Neuronal stem cell (in vitro differentiated cells): ENCODE measurements around the gene UBN1.

Experiments
- DNase-seq: peaks from one replicate; pipeline ENCODE4 v3.0.0-alpha.2; 2013; ENCODE audit warnings: low spot score
- H2AFZ ChIP-seq: one replicate; pipeline ENCODE4 v1.6.1; 2013; ENCODE audit warnings: mild to moderate bottlenecking, low read length, inconsistent platforms
- H2AK5ac ChIP-seq: 2 replicates; pipeline ENCODE4 v1.6.1; 2013; ENCODE audit warnings: low read depth, mild to moderate bottlenecking, inconsistent platforms, low read length, moderate library complexity, mixed read lengths
- H2BK120ac ChIP-seq: 2 replicates; pipeline ENCODE4 v1.6.1; 2013; ENCODE audit warnings: low read depth, mild to moderate bottlenecking, inconsistent platforms, low read length, moderate library complexity, mixed read lengths
- H2BK12ac ChIP-seq: one replicate; pipeline ENCODE4 v1.6.1; 2013; ENCODE audit warnings: low read length, inconsistent platforms
- H2BK15ac ChIP-seq: 2 replicates; pipeline ENCODE4 v1.6.1; 2013; ENCODE audit warnings: mild to moderate bottlenecking, low read length, inconsistent platforms, mixed read lengths
- H2BK5ac ChIP-seq: one replicate; pipeline ENCODE4 v1.6.1; 2013; ENCODE audit warnings: inconsistent platforms, mild to moderate bottlenecking, low read length, moderate library complexity
- H3K14ac ChIP-seq: one replicate; pipeline ENCODE4 v1.6.1; 2013; ENCODE audit warnings: low read length, inconsistent platforms
- H3K18ac ChIP-seq: 2 replicates; pipeline ENCODE4 v1.6.1; 2013; ENCODE audit warnings: low read length, inconsistent platforms
- H3K23ac ChIP-seq: 2 replicates; pipeline ENCODE4 v1.6.1; 2013; ENCODE audit warnings: low read depth, mild to moderate bottlenecking, mixed read lengths, low read length, inconsistent platforms; ENCODE audit not compliant: poor library complexity
- H3K27ac ChIP-seq: replicated peaks from 3 replicates; pipeline ENCODE4 v1.5.1; 2013; ENCODE audit warnings: low read length, inconsistent platforms
- H3K27me3 ChIP-seq, 3 experiments: 2 replicates each; pipeline ENCODE4 v1.6.1; 2013; ENCODE audit warnings: low read length in 3 of 3, mild to moderate bottlenecking in 2 of 3, inconsistent platforms in 1 of 3, low read depth in 1 of 3, mixed read lengths in 1 of 3, moderate library complexity in 1 of 3; ENCODE audit not compliant: control insufficient read depth in 3 of 3, insufficient read depth in 3 of 3
- H3K36me3 ChIP-seq, 2 donors: replicated peaks in 1 of 2; 2 replicates each; pipeline ENCODE4 v1.6.1; 2013; ENCODE audit warnings: low read length in 2 of 2; ENCODE audit not compliant: control insufficient read depth in 2 of 2, insufficient read depth in 2 of 2
- H3K4ac ChIP-seq: 2 replicates; pipeline ENCODE4 v1.6.1; 2013; ENCODE audit warnings: inconsistent platforms, mild to moderate bottlenecking, low read length, moderate library complexity
- H3K4me1 ChIP-seq, 2 donors: 1 replicate in 1 of 2; 2 replicates in 1 of 2; pipeline ENCODE4 v1.6.1; 2013; ENCODE audit warnings: low read length in 2 of 2, low read depth in 1 of 2; ENCODE audit not compliant: control insufficient read depth in 2 of 2, insufficient read depth in 1 of 2
- H3K4me2 ChIP-seq: one replicate; pipeline ENCODE4 v1.6.1; 2013; ENCODE audit warnings: mild to moderate bottlenecking, low read length, inconsistent platforms; ENCODE audit not compliant: insufficient read depth, poor library complexity, severe bottlenecking
- H3K4me3 ChIP-seq, 2 donors: 2 replicates each; pipeline ENCODE4 v1.5.1; 2013; ENCODE audit warnings: low read length in 2 of 2, mild to moderate bottlenecking in 2 of 2, inconsistent platforms in 1 of 2, moderate library complexity in 1 of 2
- H3K79me1 ChIP-seq: one replicate; pipeline ENCODE4 v1.6.1; 2013; ENCODE audit warnings: low read depth, mild to moderate bottlenecking, inconsistent platforms, low read length, moderate library complexity
- H3K9ac ChIP-seq: one replicate; pipeline ENCODE4 v1.6.1; 2013; ENCODE audit warnings: mild to moderate bottlenecking, low read depth, low read length, inconsistent platforms; ENCODE audit not compliant: poor library complexity
- H3K9me3 ChIP-seq, 2 donors: replicated peaks in 1 of 2; 2 replicates each; pipeline versions ENCODE3 to v1.6.1; 2013; ENCODE audit warnings: low read length in 2 of 2, mild to moderate bottlenecking in 2 of 2, inconsistent platforms in 1 of 2, low read depth in 1 of 2, mixed read lengths in 1 of 2, moderate library complexity in 1 of 2; ENCODE audit not compliant: control insufficient read depth in 2 of 2, insufficient read depth in 1 of 2
- H4K8ac ChIP-seq: one replicate; pipeline ENCODE4 v1.6.1; 2013; ENCODE audit warnings: low read depth, mild to moderate bottlenecking, inconsistent platforms, low read length, moderate library complexity
- H4K91ac ChIP-seq: one replicate; pipeline ENCODE4 v1.6.1; 2013; ENCODE audit warnings: low read length, low read depth, mild to moderate bottlenecking, inconsistent platforms; ENCODE audit not compliant: poor library complexity
- WGBS, 2 donors: extraction: QIAGEN DNeasy Blood & Tissue Kit; methylation state at CpG; one replicate each; pipeline ENCODE4 v1.1.7; 2013; ENCODE audit warnings: missing lambda C conversion rate in 2 of 2, mixed read lengths in 1 of 2; ENCODE audit not compliant: insufficient read length in 2 of 2, insufficient replicate concordance in 1 of 2; ENCODE audit errors: extremely low coverage in 2 of 2; 5-methylcytosine and 5-hydroxymethylcytosine counted together

The UBN1 gene

DNA sequence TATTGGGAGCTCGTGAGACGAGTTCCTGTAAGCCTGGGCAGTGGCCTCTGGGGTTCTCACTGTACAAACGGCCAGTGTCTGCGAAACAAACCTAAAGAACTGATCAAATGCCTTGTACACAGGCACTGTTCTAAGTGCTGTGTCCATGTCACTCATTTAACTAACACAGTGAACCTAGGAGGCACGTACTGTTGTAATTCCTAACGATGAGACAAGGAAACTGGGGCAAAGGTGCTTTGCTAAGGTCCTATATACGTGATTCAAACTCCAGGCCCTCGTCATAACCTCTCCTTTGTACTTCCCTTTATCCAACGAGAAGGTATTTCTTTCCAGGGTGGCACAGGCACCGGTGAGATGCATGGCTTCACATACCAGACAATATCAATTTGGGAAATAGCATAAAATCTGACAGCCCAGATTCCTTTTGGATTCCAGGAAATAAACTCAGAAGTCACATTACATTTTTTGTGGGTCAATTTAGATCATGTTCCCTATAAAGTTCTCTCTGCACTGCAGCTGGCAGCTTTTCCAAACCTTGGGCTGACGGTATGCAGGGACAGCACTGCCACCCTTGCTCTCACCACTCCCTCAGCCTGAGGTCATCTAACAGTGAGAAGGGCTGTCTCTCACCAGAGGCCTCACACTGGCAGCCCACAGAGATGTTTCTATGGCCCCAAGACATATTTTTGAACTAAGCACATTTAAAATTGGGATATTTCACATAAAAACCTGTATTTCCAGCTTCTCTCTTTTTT lies 18.5 kb upstream of the UBN1 start:
- Histone ChIP-seq H3K23ac (no peak overlapping the region), H2AFZ (no peak overlapping the region), H2BK120ac (no peak overlapping the region), H3K9ac (no peak overlapping the region), H3K27me3 (no peaks in the 10 kb centered on the region), H3K14ac (no peak overlapping the region), H2BK12ac (no peak overlapping the region), H3K4me1 (no peaks in the 10 kb centered on the region), H2BK15ac (no peak overlapping the region), H3K18ac (no peak overlapping the region), H3K4me2 (no peak overlapping the region), H3K4me3 (no peak overlapping the region), H2BK5ac (no peak overlapping the region), H3K36me3 (peaks cover 58 to 94% of the 10 kb centered on the region in 2 donors), H3K4ac (no peak overlapping the region), H3K9me3 (peaks cover 0 to 1% of the 10 kb centered on the region in 2 donors), H3K27ac (no peak overlapping the region), H4K91ac (no peak overlapping the region), H4K8ac (no peak overlapping the region), H3K79me1 (no peaks in the 10 kb centered on the region), H2AK5ac (no peak overlapping the region)
- DNase-seq: no peak
- no CpG with 5 or more reads among the region's 11 CpGs for WGBS, 2 donors

DNA sequence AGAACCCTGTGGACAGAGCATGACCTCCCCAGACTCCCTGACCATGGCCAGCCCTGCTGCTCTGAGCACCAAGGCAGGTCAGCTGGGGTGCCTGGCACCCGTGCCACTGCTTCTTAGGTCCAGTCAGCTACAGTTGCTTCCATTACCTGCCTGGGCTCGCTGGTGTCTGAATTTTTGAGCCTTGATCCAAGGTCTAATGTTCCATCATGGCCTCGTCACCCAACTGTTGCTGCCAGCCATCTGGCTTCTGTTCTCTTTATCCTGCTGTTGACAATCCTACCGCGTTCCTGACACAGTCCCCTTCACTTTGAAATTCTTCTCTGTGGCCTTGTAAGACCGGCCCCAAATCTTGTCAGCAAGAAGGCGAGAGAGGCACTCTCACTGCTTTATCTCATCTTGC lies 16.9 kb upstream of the UBN1 start:
- Histone ChIP-seq H3K36me3 (peaks cover 51 to 93% of the 10 kb centered on the region in 2 donors), H2BK5ac (no peak overlapping the region), H3K4me1 (no peaks in the 10 kb centered on the region), H2BK15ac (no peak overlapping the region), H3K23ac (no peak overlapping the region), H2BK120ac (no peak overlapping the region), H3K18ac (no peak overlapping the region), H3K9me3 (peaks cover 0 to 1% of the 10 kb centered on the region in 2 donors), H3K27ac (no peak overlapping the region), H3K4ac (no peak overlapping the region), H3K14ac (no peak overlapping the region), H3K4me2 (no peak overlapping the region), H3K79me1 (peaks cover 3% of the 10 kb centered on the region), H3K9ac (no peak overlapping the region), H3K27me3 (no peaks in the 10 kb centered on the region), H2AFZ (no peak overlapping the region), H3K4me3 (no peak overlapping the region), H4K8ac (no peak overlapping the region), H4K91ac (no peak overlapping the region), H2AK5ac (no peak overlapping the region), H2BK12ac (no peak overlapping the region)
- no CpG with 5 or more reads among the region's 7 CpGs for WGBS, 2 donors
- no peak for DNase-seq

DNA sequence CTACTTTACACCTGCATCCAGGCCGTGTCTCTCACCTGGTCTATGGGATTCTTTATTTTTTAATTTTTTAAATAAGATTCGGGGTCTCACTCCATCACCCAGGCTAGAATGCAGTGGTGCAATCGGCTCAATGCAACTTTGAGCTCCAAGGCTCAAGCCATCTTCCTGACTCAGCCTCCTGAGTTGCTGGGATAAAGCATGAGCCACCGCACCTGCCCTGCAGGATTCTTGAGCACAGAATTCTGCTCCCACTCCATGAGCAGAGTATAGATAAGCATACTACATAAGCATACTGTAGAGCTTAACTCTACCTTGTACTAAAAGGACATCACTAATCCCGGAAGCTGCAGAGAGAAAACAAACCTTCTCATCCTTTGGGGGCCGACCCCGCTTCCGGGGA lies 15.7 kb upstream of the UBN1 start:
- Histone ChIP-seq H3K27ac (no peak overlapping the region), H2BK5ac (no peak overlapping the region), H3K4me3 (no peak overlapping the region), H4K91ac (no peak overlapping the region), H2AFZ (no peak overlapping the region), H3K36me3 (peaks cover 51 to 94% of the 10 kb centered on the region in 2 donors), H2BK12ac (no peak overlapping the region), H2AK5ac (no peak overlapping the region), H3K4ac (no peak overlapping the region), H3K4me1 (no peaks in the 10 kb centered on the region), H2BK120ac (no peak overlapping the region), H3K79me1 (peaks cover 3% of the 10 kb centered on the region), H4K8ac (no peak overlapping the region), H3K27me3 (no peaks in the 10 kb centered on the region), H3K23ac (no peak overlapping the region), H2BK15ac (no peak overlapping the region), H3K18ac (no peak overlapping the region), H3K14ac (no peak overlapping the region), H3K9ac (no peak overlapping the region), H3K9me3 (peaks cover 0 to 1% of the 10 kb centered on the region in 2 donors), H3K4me2 (no peak overlapping the region)
- no CpG with 5 or more reads among the region's 8 CpGs for WGBS, 2 donors
- DNase-seq: no peak

DNA sequence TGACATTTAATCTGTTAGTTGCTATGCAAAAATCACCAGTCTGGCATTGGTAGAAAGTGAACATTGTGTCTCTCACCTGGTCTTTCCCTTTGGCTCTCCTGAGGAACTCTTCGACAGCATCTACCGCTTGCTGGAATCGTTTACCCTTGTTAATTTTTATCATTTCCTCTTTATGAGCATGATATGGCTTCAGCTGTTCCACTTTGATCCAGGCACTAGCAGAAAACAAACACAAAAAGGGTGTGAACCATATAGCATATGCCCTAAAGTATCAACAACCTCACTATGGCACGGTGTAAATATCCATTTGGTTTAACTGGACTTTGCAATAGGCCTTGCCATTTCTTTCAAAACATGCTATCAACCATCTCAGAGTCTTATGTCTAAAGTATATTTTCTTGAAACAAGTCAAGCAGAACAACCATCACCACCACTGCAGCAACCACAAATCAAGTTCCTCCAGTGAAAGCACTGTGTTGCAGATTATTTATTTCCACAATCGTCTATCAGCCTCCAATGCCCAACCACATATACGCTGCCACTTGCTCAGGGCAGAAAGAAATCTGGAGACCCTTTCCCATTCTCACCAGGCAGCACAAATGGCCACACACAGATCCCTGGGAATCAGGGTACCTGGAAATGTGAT lies 14.5 kb upstream of the UBN1 start:
- no peak overlapping the region for H3K4ac ChIP-seq
- no peak overlapping the region for H3K9ac ChIP-seq
- peaks cover 0 to 1% of the 10 kb centered on the region in 2 donors for H3K9me3 ChIP-seq
- H3K18ac ChIP-seq: no peak overlapping the region
- H2BK5ac ChIP-seq: no peak overlapping the region
- no peak overlapping the region for H2AK5ac ChIP-seq
- H3K4me2 ChIP-seq: no peak overlapping the region
- H2BK120ac ChIP-seq: no peak overlapping the region
- no peak overlapping the region for H2AFZ ChIP-seq
- H3K14ac ChIP-seq: no peak overlapping the region
- H3K23ac ChIP-seq: no peak overlapping the region
- peaks cover 3% of the 10 kb centered on the region for H3K79me1 ChIP-seq
- no peak overlapping the region for H3K27ac ChIP-seq
- H3K4me3 ChIP-seq: no peak overlapping the region
- peaks cover 49 to 93% of the 10 kb centered on the region in 2 donors for H3K36me3 ChIP-seq
- DNase-seq: no peak
- no peaks in the 10 kb centered on the region for H3K27me3 ChIP-seq
- no peaks in the 10 kb centered on the region for H3K4me1 ChIP-seq
- H2BK12ac ChIP-seq: no peak overlapping the region
- no peak overlapping the region for H2BK15ac ChIP-seq
- no peak overlapping the region for H4K91ac ChIP-seq
- H4K8ac ChIP-seq: no peak overlapping the region
- WGBS, 2 donors: no CpG with 5 or more reads among the region's 6 CpGs
